Neural progenitor cell (in vitro differentiated cells): ENCODE data around the gene LMF1.

ENCODE experiments used
- EZH2 ChIP-seq: fragments of 200-600 bp; sonication (generic); IDR thresholded peaks from 2 replicates; pipeline ENCODE4 v1.6.1; 2017; ENCODE audit warnings: antibody characterized with exemption, mild to moderate bottlenecking, moderate library complexity
- EZH2phosphoT487 ChIP-seq: fragments of 200-600 bp; sonication (generic); IDR thresholded peaks from 2 replicates; pipeline ENCODE4 v1.6.1; 2017; ENCODE audit warnings: antibody characterized with exemption
- TF ChIP-seq, protein P1 (sequence below): fragments of 200-600 bp; sonication (generic); IDR thresholded peaks from 2 replicates; pipeline ENCODE4 v1.5.1; 2017; ENCODE audit warnings: antibody characterized with exemption, mild to moderate bottlenecking

DNA sequence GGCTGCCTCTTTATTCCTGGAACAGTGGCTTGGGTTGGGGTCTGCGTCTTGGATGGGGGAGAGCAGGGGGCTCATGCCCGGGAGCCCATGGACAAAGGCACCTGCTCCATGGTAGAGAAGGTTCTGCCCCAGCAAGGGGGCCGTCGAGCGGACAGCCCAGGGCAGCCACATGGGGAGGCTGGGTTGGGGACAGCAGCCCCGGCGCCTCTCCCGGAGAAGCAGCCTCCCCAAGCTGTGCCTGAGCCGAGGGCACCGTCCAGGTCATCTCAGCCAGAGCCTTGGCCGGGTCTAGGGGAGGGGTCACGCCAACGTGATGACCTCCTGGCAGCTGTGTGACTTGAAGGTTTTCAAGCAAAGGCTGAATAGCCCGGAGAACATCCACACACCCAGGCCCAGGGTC lies 137.4 kb downstream of the LMF1 start:
- TF ChIP-seq, protein P1, sequence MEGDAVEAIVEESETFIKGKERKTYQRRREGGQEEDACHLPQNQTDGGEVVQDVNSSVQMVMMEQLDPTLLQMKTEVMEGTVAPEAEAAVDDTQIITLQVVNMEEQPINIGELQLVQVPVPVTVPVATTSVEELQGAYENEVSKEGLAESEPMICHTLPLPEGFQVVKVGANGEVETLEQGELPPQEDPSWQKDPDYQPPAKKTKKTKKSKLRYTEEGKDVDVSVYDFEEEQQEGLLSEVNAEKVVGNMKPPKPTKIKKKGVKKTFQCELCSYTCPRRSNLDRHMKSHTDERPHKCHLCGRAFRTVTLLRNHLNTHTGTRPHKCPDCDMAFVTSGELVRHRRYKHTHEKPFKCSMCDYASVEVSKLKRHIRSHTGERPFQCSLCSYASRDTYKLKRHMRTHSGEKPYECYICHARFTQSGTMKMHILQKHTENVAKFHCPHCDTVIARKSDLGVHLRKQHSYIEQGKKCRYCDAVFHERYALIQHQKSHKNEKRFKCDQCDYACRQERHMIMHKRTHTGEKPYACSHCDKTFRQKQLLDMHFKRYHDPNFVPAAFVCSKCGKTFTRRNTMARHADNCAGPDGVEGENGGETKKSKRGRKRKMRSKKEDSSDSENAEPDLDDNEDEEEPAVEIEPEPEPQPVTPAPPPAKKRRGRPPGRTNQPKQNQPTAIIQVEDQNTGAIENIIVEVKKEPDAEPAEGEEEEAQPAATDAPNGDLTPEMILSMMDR, result no peak
- TF ChIP-seq EZH2phosphoT487 (no peak), EZH2 (no peak)
